ENCODE results near the gene CCDC85A.

Gene CCDC85A

GRCh38 chr2:56297671-56298070, 113.9 kb downstream of the CCDC85A start:
- DNase-seq (ENCODE audit: low read depth, low spot score) = no peak

- no peak for DNase-seq (ENCODE audit: low read depth, low spot score)
Observed at GRCh38 chr2:56299171-56299691, 115.4 kb downstream of the CCDC85A start.

GRCh38 chr2:56309626-56310170, 125.9 kb downstream of the CCDC85A start:
- DNase-seq (ENCODE audit: low read depth, low spot score) = no peak

GRCh38 chr2:56313500-56313921, 129.7 kb downstream of the CCDC85A start:
- no peak for DNase-seq (ENCODE audit: low read depth, low spot score)

GRCh38 chr2:56314371-56314770, 130.6 kb downstream of the CCDC85A start:
- DNase-seq (ENCODE audit: low read depth, low spot score) = no peak

- no peak for DNase-seq (ENCODE audit: low read depth, low spot score)
Observed at GRCh38 chr2:56314796-56315195, 131.0 kb downstream of the CCDC85A start.

GRCh38 chr2:56315376-56315775, 131.6 kb downstream of the CCDC85A start:
- DNase-seq (ENCODE audit: low read depth, low spot score) = no peak

GRCh38 chr2:56316011-56316410, 132.2 kb downstream of the CCDC85A start:
- DNase-seq (ENCODE audit: low read depth, low spot score) = no peak

- no peak for DNase-seq (ENCODE audit: low read depth, low spot score)
Observed at GRCh38 chr2:56318147-56318546, 134.4 kb downstream of the CCDC85A start.

GRCh38 chr2:56325661-56326345, 142.0 kb downstream of the CCDC85A start:
- DNase-seq (ENCODE audit: low read depth, low spot score) = no peak

- no peak for DNase-seq (ENCODE audit: low read depth, low spot score)
Observed at GRCh38 chr2:56326346-56326741, 142.6 kb downstream of the CCDC85A start.

- DNase-seq (ENCODE audit: low read depth, low spot score) = no peak
Observed at GRCh38 chr2:56331810-56332209, 148.0 kb downstream of the CCDC85A start.

GRCh38 chr2:56333812-56334485, 150.2 kb downstream of the CCDC85A start:
- no peak for DNase-seq (ENCODE audit: low read depth, low spot score)

GRCh38 chr2:56334622-56335021, 150.8 kb downstream of the CCDC85A start:
- no peak for DNase-seq (ENCODE audit: low read depth, low spot score)

- DNase-seq (ENCODE audit: low read depth, low spot score) = no peak
Observed at GRCh38 chr2:56335101-56335500, 151.3 kb downstream of the CCDC85A start.

GRCh38 chr2:56337342-56337741, 153.6 kb downstream of the CCDC85A start:
- DNase-seq (ENCODE audit: low read depth, low spot score) = no peak

- no peak for DNase-seq (ENCODE audit: low read depth, low spot score)
Observed at GRCh38 chr2:56338232-56338631, 154.4 kb downstream of the CCDC85A start.

GRCh38 chr2:56344771-56345170, 161.0 kb downstream of the CCDC85A start:
- no peak for DNase-seq (ENCODE audit: low read depth, low spot score)

GRCh38 chr2:56347881-56348280, 164.1 kb downstream of the CCDC85A start:
- no peak for DNase-seq (ENCODE audit: low read depth, low spot score)

GRCh38 chr2:56348392-56349210, 164.8 kb downstream of the CCDC85A start:
- no peak for DNase-seq (ENCODE audit: low read depth, low spot score)

GRCh38 chr2:56357655-56358295, 174.0 kb downstream of the CCDC85A start:
- no peak for DNase-seq (ENCODE audit: low read depth, low spot score)

All from activated naive CD8-positive, alpha-beta T cell treated with anti-CD3 and anti-CD28 coated beads, Interleukin-2, amount 50 U/mL, for 16 hours (primary cell).